ENCODE data around the gene RPS27.

The RPS27 gene

DNA sequence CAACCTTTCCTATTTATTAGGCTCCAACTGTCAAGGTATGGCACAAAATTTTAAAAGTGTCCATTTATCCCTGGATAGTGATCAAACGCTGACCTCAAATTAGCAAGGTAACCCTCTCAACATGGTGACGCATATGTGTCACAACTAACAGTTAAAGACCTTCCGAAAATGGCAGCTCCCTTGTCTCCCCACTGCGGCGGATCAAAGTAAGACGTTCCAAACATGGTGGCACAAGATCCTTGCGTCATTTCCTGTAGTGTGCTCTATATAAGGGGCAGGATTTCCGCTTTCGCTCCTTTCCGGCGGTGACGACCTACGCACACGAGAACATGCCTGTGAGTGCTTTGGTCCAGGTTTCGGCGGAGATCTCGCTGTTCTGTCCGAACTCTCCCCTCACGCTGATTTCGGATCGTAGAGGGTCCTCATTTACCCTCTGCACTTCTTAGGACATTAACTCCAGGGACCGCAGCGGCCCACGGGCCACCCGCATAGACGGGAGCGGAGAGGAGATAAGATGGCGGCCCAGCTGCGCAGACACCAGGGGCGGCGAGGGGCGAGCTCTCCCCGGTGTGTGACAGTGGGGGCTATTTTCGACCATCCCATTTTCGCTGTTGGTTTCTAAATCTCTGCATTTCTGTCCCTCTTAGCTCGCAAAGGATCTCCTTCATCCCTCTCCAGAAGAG is at the start of gene RPS27:
TSS of gene RPS27 (plus strand) at position 295 of the 683 bp plus-strand sequence. CDS start at position 330, 35 bp downstream.
- DNase-seq (ENCODE audit: extremely low read depth in 1 of 2, low read depth in 1 of 2), result peak; percentile 66 to 77

DNA sequence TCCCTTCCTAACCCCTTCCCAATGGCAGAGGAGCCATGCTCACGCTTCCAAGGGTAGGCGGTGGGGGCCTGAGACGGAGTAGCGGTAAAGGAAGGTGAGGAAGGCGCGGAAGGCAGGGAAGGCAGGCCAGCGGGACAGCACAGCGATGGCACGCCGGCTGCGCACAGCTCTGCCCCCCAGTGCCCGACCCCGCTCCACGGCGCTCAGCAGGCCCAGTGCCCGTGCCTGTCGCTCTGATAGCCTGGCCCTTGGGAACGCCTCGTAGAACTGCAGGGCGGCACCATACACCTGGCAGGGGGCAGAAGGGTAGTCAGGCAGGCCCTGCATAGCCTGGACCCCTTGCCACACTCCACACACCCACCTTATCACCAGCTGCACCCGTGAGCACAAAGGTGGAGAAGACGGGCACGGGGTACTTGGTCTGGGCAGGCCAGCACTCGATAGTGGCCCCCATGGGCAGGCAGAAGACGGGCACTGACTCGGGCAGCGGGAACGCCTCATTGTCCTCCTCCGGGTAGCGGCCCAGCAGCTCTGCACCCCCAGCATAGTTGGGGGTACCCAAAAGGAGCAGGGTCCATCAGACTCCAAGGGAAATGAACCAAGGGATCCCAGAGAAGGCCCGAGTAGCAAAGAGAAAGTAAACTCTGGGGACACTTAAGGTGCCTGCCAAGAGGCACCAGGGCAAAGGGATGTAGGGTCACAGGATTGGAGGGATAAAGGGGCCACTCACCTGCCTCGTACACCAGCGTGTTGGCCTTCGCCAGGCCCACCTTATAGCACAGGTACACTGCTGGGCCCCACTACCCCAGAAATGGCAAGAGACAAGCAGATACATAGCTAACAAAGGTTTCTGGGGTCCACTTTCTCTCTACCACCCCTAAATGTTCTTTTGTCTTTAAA is 48.5 kb upstream of the RPS27 start:
- DNase-seq (ENCODE audit: extremely low read depth in 1 of 2, low read depth in 1 of 2), result no peak

- DNase-seq (ENCODE audit: extremely low read depth in 1 of 2, low read depth in 1 of 2), result no peak
These were observed 47.6 kb upstream of the RPS27 start for GRCh38 chr1:153942766-153943549.

DNA sequence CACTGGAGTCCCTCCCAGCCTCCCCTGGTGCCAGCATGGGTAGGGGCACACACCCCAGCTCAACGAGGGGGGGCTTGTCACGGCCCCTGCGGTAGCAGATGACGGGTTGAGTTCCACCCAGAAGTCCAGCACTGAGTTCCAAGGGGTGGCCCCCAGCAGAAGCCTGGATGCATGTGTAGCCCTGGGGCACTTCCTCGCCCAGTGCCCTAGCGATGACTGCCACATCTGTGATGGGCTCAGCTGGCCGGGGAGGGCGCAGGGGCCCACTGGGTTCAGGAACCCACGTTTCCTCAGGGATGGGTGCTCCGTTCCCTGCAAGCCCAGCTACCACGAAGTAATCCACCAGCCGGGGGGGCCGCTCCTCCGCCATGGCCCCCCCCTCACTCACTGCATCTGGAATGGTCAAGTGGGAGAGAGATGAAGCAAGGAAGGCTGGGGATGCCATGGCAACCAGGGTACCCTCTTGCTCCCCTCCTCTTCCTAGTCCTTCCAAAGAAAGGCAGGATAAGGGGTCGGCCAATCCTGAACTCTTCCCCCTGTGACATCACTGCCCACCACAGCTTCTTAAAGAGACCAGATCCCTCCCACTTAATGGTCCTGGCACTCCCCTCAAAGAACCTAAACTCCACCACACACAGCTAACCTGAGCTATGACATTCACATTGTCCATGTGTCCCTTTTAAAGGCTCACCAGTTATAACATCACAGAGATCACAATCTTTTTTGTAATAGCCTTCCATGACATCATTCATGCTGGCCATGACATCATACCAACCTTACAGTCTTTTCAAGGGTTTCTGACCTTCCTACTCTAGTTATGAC is 46.3 kb upstream of the RPS27 start:
- no peak for DNase-seq (ENCODE audit: extremely low read depth in 1 of 2, low read depth in 1 of 2)

DNA sequence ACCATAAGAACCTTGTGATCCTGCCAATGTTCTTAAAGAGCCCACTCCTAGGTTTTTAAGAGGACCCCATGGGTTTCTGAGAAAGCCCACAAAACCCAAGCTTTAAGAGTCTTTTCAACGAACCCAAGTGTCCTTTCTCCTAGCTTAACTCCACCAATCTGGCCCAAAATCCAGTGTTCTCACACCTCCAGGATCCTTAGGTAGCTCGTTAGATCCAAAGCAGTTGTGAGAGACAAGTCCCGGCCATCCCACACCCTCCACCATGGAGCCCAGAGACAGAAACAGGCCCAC is 45.8 kb upstream of the RPS27 start:
- DNase-seq (ENCODE audit: extremely low read depth in 1 of 2, low read depth in 1 of 2), result no peak

DNA sequence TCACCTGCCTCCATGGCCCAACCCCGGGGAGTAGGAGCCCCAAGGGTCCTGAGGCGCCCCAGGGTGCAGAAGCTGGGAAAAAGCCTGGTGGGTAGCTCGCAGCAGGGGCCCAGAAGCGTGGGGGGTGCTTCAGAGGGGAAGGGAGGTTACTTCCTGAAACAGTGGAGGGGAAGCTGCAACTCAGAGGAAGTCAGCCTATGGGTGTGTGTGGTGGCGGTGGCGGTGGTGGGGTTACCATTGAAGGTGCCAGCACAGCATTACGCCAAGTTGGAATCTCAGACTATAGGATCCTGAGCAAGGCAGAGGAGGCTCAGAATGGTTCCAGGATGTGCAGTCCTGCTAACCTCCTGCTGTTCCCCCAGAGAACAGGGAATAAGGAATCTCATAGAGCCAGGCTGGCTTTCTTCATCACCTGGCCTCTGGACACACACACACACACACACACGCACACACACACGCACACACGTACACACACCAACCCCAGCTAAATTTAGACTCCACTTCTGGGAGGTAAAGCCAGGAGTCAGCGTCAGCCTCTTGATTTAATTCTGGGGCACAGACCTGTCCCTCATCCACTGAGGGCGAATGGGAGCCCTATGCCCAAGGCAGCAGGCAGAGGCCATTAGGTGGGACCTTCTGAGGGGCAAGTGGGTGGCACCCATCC is 45.3 kb upstream of the RPS27 start:
- DNase-seq (ENCODE audit: extremely low read depth in 1 of 2, low read depth in 1 of 2), result peak; percentile 57 to 65

DNA sequence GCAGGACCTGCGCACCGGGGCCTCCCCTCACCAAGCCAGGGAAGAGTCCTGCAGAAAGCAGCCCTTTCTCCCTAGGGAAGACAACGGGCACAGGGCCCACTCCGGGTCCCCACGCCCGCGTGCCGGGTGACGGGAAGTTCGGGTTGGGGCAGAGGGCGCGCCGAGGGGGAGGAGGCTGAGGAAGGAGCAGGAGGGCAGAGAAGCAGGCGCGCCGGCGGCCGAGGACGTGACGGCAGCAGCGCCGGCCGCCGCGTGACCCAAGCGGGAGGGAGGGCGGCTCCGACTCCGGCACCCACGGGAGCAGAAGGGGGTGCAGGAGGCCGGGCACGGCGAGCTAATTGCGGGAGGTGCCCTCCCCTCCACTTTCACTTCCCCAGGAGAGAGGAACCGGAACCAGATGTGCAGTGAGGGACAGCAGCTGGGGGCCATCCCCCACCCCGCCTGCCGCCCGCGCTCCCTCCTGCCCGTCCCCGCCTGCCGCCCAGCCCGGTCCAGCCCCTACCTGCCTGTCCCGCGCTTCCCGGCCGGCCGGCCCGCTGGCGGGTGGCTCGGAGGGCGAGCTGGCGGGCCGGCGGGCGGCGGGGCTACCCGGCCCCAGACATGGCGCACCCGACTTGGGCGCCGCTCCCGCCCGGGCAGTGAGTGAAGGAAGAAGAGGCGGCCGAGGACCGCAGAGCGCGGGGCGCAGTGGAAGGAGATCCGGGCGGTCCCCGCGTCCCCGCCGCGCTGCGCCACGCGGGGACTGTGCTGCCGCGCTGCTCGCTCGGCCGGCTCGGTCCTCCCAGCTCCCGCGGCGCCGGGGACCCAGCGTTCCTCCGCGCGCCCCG is 44.6 kb upstream of the RPS27 start:
- DNase-seq (ENCODE audit: extremely low read depth in 1 of 2, low read depth in 1 of 2), result peak in 1 of 2 donors; percentile 62

DNA sequence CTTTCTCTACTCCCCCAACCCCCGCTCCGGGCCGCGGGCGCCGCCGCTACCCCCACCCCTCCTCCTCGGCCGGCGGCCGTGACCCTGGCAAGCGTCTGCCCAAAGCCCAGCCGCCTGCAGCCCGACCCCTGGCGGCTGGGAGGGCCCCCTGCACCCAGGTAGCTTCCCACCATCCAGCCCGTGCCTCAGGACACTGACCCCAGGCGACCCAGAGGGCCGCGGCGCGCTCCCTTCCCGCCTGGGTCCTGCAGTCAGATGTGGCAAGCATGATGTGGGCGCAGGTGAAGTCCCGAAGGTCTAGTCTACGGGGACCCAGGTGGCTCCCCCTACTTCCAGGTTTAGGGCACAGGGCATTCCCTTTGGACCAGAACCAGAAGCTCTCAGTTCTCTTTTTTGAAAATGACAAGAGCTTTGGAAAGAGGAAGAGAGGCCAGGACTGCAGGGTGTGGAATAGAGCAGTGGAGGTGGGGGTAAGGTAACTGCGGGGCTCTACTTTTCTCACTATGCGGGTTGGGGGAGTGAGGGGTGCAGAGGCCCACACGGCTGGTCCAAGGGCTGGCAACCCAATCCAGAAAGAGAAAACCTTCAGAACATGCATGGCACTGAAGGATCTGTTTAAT is 43.8 kb upstream of the RPS27 start, which contains the start of gene DENND4B:
TSS of gene DENND4B (minus strand) at position 97 of the 620 bp plus-strand sequence. CDS start 2,344 bp downstream, outside the sequence.
- DNase-seq (ENCODE audit: extremely low read depth in 1 of 2, low read depth in 1 of 2), result peak in 1 of 2 donors; percentile 63

DNA sequence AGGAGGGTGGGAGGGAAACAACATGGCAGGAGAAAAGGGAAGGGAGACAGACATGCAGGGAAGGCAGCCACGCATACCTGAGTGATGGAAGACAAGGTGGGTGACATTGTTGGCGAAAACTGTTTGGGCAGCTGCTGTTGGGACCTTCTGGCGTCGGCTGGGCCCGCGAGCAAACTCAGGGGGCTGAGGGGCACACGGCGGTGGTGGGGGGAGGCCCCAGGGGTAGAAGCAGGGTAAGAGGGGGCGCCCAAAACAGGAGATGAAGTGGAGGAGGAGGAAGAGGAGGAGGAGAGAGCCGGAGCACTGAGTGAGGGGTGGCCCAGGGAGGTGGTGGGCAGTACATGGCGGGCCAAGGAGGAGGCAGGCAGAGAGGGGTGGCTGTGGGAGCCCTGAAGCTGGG is 39.4 kb upstream of the RPS27 start:
- DNase-seq (ENCODE audit: extremely low read depth in 1 of 2, low read depth in 1 of 2), result no peak

DNA sequence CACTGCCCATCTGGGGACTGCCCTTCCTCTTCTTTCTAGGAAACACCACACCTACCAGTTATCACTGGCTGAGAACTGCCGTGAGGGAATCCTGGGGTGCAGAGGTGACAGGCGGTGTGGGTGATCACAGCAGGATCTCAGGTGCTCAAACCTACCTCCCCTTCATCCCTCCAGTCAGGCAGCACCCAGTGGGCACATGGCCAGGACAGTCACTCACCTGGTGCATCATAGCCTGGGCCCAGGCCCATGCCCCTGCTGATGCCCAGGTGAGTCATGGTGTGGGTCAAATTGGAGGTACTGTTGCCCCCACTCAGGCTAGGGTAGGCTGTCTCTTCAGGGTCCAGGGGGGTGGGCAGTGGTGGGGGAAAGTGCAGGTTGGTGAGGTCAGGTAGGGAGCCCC is 38.8 kb upstream of the RPS27 start:
- no peak for DNase-seq (ENCODE audit: extremely low read depth in 1 of 2, low read depth in 1 of 2)

GRCh38 chr1:153953859-153954365 is 36.6 kb upstream of the RPS27 start:
- DNase-seq (ENCODE audit: extremely low read depth in 1 of 2, low read depth in 1 of 2), result no peak

- DNase-seq (ENCODE audit: extremely low read depth in 1 of 2, low read depth in 1 of 2), result no peak
These were observed 35.7 kb upstream of the RPS27 start for GRCh38 chr1:153954826-153955225.

DNA sequence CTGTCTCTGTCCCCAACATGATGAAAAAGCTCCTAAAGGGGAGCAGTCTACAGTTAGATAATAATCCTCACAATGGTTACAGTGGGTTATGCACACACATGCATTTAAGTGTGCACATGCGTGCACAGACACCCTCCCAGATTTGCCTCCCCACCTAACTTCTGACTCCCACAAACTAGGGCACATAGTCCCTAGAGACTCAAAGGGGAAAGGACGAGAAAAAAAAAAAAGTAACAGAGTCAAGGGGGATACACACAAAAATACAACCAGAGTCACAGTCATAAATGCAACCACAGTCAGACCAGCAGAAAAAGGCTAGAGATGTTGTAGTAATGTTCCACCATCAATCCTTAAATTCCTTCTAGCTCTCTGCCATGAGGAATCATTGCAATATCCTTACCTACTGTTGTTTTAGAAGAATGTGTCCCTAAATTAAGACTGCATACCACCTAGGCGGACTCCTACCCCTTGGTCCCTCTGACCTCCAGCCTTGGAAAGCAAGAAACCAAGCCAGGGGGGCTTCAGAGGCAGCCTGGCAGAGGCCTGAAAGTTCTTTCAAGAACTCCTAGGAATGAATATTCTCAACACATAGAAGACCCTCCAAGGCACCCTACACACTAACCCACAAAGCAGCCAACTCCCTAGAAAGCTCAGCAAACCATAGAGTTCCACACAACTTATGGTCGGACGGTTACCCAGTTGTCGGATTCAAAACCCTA is 33.4 kb upstream of the RPS27 start:
- no peak for DNase-seq (ENCODE audit: extremely low read depth in 1 of 2, low read depth in 1 of 2)

DNA sequence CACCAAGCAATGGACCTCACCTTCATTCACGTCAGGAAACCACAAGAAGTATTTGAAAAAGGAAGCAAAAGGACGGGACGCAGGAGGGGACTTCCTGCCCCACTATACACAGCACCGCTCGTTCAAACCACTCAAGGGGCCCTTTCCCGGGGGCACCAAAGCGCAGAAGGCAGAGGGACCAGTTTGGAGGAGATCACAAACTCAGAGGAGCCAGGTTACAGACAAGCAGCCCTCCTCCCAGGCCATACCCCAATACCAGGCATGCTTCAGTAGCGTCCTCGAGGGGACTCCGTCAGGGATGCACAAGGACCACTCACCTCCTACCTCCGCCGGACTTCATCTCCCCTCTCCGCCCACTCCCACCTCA is 32.8 kb upstream of the RPS27 start:
- DNase-seq (ENCODE audit: extremely low read depth in 1 of 2, low read depth in 1 of 2), result no peak

DNA sequence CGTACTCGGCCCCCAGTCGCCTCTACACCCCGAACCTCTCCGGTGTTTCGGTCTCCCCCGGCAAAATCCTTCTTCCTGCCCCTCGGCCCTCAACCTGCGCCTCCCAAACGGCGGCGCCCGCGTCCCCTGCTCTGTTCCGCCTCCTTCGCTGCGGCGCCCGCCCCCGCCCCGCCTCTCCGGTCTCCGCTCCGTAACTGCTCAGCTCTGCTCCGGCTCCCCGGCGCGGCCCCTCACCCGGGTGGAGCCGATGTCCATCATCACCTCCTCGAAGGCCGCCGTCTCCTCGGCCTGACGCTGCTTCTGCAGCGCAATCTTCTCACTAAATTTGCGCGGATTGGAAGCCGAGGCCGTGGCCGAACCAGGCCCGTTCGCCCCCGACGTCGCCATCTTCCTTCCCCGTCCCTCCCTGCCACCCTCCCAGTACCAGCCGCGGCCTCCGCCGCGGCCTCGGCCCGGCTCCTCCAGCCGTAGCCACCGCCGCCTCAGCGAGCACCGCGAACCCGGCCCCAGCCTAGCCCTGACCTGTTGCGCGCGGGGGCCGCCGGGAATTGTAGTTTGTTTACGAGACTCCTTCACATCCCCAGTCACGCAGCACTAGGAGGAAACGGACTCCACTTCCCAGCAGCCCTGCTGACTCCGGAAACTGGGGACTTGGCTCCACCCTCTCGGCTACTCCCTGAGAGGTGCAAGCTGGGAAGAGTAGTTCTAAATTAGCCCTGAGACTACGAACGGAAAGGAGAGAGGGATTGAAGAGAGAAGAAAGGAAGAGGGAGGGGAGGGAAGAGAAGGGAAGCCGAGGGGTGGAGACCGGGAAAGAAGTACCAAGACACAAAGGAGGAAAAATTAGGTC is 32.2 kb upstream of the RPS27 start, which contains the start of gene CRTC2:
TSS of gene CRTC2 (minus strand) at position 502 of the 850 bp plus-strand sequence. CDS start at position 387, 115 bp downstream.
- DNase-seq (ENCODE audit: extremely low read depth in 1 of 2, low read depth in 1 of 2), result peak; percentile 90 to 96

DNA sequence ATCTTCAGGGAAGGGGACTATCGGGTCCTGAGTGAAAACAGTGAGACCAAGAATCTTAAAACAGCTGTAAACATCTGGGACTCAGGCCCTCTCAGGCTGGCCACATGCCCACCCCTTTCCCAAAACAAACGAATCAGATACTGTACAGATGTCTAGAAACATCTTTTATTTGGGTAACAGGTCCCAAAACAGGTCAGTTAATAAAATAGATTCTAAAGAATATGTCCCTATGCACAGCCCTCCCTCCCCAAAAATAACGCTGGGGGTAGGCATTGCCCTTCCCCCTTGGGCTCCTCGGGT is 31.7 kb upstream of the RPS27 start:
- no peak for DNase-seq (ENCODE audit: extremely low read depth in 1 of 2, low read depth in 1 of 2)

- DNase-seq (ENCODE audit: extremely low read depth in 1 of 2, low read depth in 1 of 2), result no peak
These were observed 31.1 kb upstream of the RPS27 start for GRCh38 chr1:153959454-153959853.
